GM12891 (cell line): ENCODE measurements around the gene DDX24.

Experiments
- POLR2A ChIP-seq: IDR thresholded peaks from 2 replicates; pipeline ENCODE4 v1.6.1; 2011; ENCODE audit warnings: low read depth, low read length, control low read depth
- POLR2AphosphoS5 ChIP-seq: IDR thresholded peaks from 2 replicates; pipeline ENCODE4 v1.6.1; 2011; ENCODE audit warnings: low read depth, low read length, control low read depth
- TAF1 ChIP-seq: IDR thresholded peaks from 2 replicates; pipeline ENCODE4 v1.6.1; 2011; ENCODE audit warnings: low read depth, low read length, control low read depth

DNA sequence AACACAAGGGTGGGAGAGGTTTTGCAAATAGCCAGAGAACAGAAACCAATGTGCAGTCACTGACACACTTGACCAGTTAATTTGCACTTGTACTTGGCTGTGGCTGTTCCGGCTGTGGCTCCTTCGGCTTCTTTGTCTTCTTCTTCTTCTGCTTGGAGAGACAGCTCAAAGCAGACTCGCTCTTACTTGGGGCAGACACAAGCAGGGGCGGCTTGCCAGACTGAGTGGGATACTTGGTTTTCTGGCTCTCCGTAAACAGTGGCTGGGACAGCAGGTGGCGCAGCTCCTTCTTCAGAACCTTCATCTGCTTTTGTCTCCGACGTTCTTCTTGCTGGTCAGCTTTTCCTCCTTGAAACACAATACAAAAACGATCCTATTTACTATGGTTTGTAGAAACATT lies 29.9 kb downstream of the DDX24 start:
- TF ChIP-seq POLR2A (no peak), TAF1 (no peak), POLR2AphosphoS5 (no peak)
